HTERT RPE-1 (cell line): ENCODE results near the gene RGPD4.
"Not testable (repeated sequence)": the region's sequence is repeated elsewhere in the genome, so short reads cannot be mapped to it uniquely, and the experiment has no call there.

Experiments
- in situ Hi-C: fragments of 300-500 bp; cut with MboI; formaldehyde crosslinking; loops from 4 replicates; pipeline ENCODE4 v1.14.3; 2020; ENCODE audit warnings: low sequenced_read_pairs

The RGPD4 gene

GRCh38 chr2:107916696-107917370, 90.1 kb downstream of the RGPD4 start:
- in situ Hi-C loops = not testable (repeated sequence)

- in situ Hi-C loops = no loop called here
These were observed 100.4 kb downstream of the RGPD4 start for GRCh38 chr2:107927034-107927534.

- in situ Hi-C loops = no loop called here
These were observed 104.7 kb downstream of the RGPD4 start for GRCh38 chr2:107931412-107931811.

- in situ Hi-C loops = no loop called here
These were observed 105.8 kb downstream of the RGPD4 start for GRCh38 chr2:107932488-107932887.

GRCh38 chr2:107932979-107933378, 106.3 kb downstream of the RGPD4 start:
- in situ Hi-C loops = no loop called here

GRCh38 chr2:107936433-107937359, 110.0 kb downstream of the RGPD4 start:
- in situ Hi-C loops = no loop called here
